HG03139 (cell line): ENCODE data around the gene LRRC28.
"Not testable (repeated sequence)": the region's sequence is repeated elsewhere in the genome, so short reads cannot be mapped to it uniquely, and the experiment has no call there.

Source experiments
- ATAC-seq: cut with Tn5 transposase; IDR thresholded peaks from one replicate; pipeline ENCODE4 v1.9.1; 2021; ENCODE audit not compliant: unreplicated experiment

The LRRC28 gene

GRCh38 chr15:99250857-99251841 is at the start of gene LRRC28:
TSS of gene LRRC28 (plus strand) at chr15:99251481. CDS start at chr15:99255958, 4,477 bp downstream.
- ATAC-seq = peak; percentile 91

DNA sequence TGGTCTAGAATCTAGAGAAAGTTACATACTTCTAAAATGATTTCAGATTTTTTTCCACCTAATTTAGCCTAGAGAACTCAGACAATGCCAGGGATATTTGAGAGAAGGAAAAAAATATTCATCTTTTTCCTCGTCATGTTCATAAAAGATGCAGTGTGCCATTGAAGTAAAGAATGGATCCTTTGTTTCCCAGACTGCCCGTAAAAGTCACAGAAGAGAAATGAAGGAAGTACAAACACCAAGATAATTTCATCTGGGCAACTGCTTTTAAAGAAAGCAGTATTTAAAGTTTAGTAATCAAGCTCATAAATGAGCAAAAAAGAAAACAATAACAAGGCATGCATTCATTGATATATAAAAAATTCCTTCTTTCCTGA is 49.1 kb upstream of the LRRC28 start:
- ATAC-seq = no peak

DNA sequence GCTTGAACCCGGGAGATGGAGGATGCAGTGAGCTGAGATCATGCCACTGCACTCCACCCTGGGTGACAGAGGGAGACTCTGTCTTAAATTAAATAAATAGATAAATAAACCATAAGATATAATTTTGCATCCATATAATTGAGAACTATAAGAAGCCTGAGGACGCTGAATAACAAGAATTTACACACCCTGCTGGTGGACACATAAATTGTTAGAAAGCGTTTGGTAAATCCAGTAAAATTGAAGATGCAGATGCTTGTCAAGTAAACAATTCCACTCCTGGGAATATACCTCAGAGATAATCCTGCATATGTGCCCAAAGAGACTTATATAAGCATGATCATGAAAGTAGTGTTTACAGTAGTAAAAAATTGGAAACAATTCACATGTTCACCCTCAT is 43.6 kb upstream of the LRRC28 start:
- ATAC-seq = no peak

- ATAC-seq = no peak
Observed at GRCh38 chr15:99209326-99209725, 42.0 kb upstream of the LRRC28 start.

DNA sequence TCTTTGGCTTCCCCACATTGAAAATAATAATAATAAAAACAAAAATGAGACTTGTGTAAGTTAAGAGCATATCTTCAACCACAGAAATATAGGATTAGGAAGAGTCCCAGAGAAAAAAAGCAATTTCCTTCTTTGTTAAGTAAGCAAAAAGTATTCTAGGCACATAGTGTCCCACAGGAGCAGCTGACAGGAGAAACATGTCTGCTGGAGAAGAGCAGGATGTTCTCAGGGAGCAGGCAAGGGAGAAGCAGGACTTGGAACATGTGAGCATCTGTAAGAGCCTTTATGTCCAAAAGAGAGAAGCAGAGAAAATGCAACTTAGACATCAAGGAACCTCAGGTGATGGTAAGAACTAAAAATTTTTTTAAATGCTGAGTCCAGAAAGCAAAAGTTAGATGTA is 40.9 kb upstream of the LRRC28 start:
- no peak for ATAC-seq

DNA sequence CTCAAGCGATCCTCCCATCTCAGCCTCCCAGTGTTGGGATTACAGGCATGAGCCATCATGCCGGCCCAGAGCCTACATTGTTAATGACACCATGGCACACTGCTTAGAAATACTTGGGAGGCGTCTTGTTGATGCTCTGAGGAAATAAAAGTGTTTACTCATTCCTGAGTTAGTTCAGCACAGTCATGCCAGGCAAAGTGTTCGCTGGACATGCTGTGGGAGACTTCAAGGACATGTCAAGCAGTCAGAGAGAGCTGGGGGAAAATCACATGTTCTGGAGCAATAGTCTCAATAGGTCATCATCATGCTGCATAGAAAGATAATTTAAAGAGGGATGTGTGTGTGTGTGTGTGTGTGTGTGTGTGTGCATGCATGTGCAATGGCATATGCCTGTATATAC is 39.4 kb upstream of the LRRC28 start:
- ATAC-seq = no peak

DNA sequence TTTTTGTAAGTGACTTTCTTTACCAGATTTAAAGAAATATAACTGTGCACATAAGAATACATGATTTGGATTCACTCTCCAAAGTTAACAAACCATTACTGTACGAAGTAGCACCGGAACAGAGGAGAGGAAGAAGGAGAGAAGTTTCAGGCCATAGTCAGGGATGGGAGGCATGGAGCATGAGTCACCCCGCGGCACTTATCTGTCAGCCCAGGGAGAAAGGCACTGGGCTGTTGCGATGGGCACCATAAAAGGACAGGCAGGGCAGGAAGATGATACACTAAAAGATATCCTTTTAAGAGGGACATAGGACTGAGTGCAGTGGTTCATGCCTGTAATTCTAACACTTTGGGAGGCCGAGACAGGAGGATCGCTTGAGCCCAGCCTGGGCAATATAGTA is 38.9 kb upstream of the LRRC28 start:
- no peak for ATAC-seq

DNA sequence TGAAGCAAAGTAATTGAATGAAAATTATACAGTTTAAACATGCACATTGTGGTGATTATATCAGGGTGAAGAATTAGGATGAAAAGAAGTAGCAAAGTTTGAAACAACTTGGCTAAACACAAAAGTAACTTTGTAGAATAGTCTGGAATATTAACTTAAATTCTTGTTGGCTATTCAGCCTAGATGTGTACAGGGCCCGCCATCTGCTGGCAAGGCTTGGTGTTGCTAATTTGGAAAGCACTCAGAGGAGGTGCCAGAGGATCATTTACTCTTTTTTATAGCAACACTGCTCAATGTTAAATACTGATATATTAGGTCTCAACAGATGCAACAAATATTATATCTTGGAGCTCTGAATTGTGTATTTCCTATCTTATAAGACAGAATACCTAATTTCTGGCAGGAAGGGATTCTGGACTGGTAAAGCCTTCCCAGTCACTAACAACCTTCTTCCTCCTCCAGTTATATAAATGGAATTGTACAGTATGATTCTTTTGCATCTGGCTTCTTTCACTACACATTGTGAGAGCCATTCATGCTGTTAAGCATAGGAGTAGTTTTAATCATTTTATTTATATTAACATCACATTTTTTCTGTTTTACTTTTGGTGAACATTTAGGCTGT is 38.0 kb upstream of the LRRC28 start:
- no peak for ATAC-seq

- ATAC-seq = no peak
Observed at GRCh38 chr15:99224372-99225214, 26.7 kb upstream of the LRRC28 start.

- ATAC-seq = no peak
Observed at GRCh38 chr15:99226802-99227201, 24.5 kb upstream of the LRRC28 start.

DNA sequence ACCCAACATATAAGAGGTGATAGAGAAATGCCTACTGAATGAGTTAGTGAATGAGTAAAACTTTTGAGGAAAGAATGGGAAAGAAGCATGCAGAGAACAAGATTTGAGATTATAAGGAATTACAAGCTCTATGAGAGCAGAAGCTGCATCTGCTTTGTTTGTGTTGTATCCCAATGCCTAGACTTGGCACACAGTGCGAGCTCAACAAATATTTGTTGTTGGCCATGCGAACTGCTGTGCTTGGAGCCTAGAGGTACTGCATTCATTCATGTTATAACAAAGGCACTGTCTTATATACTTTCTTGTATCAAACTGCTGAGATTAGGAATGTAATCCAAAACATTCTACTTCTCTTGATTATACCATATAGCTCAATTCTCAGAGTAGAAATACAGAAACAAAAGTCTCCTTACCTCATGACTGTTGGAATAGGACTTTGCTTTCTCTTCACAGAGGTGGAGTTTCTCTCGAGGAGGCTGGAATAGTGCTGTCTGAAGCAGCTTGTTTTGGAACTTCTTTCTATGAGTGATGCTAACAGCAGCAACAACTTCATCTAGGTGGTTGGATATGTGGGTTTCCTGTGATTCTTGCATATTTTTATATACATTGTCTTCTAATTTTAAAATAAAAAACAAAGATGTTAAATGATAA is 23.0 kb upstream of the LRRC28 start:
- no peak for ATAC-seq

DNA sequence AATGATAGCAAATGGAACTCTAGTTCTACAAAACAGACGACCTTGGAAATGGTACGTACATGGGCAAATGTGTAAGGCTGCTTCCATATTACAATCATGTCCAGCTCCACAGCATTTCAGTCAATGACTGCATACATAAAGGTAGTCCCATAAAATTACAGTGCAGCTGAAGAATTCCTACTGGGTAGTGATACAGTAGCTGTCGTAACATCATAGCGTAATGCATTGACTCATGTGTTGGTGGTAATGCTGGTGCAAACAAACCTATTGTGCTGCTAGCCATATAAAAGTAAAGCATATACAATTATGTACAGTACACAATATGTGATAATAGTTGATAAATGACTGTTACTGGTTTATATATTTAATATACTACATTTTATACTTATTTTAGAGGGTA is 20.4 kb upstream of the LRRC28 start:
- no peak for ATAC-seq

- no peak for ATAC-seq
Observed at GRCh38 chr15:99232740-99233139, 18.5 kb upstream of the LRRC28 start.

DNA sequence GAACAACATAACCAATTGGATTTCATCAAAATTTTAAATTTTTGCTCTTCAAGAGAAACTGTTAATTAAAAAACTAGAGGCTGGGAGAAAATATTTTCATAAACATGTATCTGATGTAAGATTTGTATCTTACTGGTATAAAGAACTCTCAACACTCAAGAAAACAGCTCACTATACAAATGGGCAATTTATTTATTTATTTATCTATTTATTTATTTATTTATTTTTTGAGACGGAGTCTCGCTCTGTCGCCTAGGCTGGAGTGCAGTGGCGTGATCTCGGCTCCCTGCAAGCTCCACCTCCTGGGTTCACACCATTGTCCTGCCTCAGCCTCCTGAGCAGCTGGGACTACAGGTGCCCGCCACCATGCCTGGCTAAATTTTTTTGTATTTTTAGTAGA is 17.1 kb upstream of the LRRC28 start:
- not testable (repeated sequence) for ATAC-seq

GRCh38 chr15:99238849-99239248 is 12.4 kb upstream of the LRRC28 start:
- ATAC-seq = no peak

- peak; percentile 70 for ATAC-seq
Observed at GRCh38 chr15:99239545-99240198, 11.6 kb upstream of the LRRC28 start.

GRCh38 chr15:99241752-99242151 is 9.5 kb upstream of the LRRC28 start:
- ATAC-seq = no peak

DNA sequence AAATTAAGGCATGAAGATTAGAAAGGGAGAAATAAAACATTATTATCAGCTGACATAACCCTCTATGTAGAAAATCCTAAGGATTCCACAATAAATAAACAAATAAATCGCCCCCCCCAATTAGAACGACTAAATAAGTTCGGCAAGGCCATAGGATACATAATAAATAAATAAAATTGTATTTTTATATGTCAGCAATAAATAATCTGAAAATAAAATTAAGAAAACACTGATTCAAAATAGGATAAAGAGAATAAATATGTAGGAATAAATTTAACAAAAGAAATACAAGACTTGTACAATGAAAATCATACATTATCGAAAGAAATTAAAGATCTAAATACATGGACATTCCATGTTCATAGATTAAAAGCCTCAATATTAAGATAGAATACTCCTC is 7.0 kb upstream of the LRRC28 start:
- ATAC-seq = no peak

DNA sequence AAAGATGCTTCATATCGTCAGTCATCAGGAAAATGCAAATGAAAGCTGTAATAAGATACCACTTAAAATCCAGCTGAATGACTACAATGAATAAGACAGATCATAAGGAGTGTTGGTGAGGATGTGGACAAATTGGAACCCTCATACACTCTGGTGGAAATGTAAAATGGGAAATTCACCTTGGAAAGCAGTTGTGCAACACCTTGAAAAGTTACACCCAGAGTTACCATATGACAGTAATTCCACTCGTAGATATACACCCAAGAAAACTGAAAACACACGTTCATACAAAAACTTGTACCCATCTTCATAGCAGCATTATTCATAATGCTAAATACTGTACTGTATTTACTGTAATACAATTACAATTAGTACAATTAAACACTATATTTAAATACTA is 4.2 kb upstream of the LRRC28 start:
- ATAC-seq = no peak

GRCh38 chr15:99248000-99248715 is 3.1 kb upstream of the LRRC28 start:
- no peak for ATAC-seq
